Measurements from ENCODE around the gene SLC9A2.

The SLC9A2 gene

DNA sequence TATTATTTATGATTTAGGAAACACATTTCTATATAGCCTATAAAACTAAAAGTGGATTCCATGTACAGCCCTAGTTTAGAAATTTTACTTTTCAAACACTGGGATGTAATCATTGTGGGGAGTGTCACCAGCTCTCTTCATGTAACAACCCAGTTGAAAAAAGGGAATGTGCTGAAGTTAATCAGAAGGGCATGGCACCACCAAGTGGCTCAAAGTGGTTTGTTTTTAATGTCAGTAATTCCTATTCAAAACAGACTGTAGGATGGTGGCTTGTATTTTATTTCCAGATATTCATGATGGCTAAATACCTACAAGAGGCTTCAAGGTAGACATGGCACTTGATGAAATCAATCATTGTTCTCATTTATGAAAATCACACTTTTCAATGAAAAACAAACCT lies 84.4 kb downstream of the SLC9A2 start:
- TF ChIP-seq, protein P1, sequence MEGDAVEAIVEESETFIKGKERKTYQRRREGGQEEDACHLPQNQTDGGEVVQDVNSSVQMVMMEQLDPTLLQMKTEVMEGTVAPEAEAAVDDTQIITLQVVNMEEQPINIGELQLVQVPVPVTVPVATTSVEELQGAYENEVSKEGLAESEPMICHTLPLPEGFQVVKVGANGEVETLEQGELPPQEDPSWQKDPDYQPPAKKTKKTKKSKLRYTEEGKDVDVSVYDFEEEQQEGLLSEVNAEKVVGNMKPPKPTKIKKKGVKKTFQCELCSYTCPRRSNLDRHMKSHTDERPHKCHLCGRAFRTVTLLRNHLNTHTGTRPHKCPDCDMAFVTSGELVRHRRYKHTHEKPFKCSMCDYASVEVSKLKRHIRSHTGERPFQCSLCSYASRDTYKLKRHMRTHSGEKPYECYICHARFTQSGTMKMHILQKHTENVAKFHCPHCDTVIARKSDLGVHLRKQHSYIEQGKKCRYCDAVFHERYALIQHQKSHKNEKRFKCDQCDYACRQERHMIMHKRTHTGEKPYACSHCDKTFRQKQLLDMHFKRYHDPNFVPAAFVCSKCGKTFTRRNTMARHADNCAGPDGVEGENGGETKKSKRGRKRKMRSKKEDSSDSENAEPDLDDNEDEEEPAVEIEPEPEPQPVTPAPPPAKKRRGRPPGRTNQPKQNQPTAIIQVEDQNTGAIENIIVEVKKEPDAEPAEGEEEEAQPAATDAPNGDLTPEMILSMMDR (IDR thresholded peaks at IDR 0.05; ENCODE audit: insufficient read depth, low read depth, low read length, missing control alignments) = peak; percentile 57
- H3K4me3 ChIP-seq (ENCODE audit: low read length) = no peak overlapping the region

GRCh38 chr2:102704531-102704930 lies 85.2 kb downstream of the SLC9A2 start:
- TF ChIP-seq, protein P1 (IDR thresholded peaks at IDR 0.05; ENCODE audit: insufficient read depth, low read depth, low read length, missing control alignments) = no peak
- H3K4me3 ChIP-seq (ENCODE audit: low read length) = no peak overlapping the region
- no peak for DNase-seq (ENCODE audit: low read depth)

More for the DNA sequence above, 84.4 kb downstream of the SLC9A2 start:
- peak; percentile 68 for DNase-seq (ENCODE audit: low read depth)

- no peak for DNase-seq (ENCODE audit: low read depth)
- H3K4me3 ChIP-seq (ENCODE audit: low read length) = no peak overlapping the region
- TF ChIP-seq, protein P1 (IDR thresholded peaks at IDR 0.05; ENCODE audit: insufficient read depth, low read depth, low read length, missing control alignments) = no peak
Measured at GRCh38 chr2:102707796-102708695, 88.7 kb downstream of the SLC9A2 start.

DNA sequence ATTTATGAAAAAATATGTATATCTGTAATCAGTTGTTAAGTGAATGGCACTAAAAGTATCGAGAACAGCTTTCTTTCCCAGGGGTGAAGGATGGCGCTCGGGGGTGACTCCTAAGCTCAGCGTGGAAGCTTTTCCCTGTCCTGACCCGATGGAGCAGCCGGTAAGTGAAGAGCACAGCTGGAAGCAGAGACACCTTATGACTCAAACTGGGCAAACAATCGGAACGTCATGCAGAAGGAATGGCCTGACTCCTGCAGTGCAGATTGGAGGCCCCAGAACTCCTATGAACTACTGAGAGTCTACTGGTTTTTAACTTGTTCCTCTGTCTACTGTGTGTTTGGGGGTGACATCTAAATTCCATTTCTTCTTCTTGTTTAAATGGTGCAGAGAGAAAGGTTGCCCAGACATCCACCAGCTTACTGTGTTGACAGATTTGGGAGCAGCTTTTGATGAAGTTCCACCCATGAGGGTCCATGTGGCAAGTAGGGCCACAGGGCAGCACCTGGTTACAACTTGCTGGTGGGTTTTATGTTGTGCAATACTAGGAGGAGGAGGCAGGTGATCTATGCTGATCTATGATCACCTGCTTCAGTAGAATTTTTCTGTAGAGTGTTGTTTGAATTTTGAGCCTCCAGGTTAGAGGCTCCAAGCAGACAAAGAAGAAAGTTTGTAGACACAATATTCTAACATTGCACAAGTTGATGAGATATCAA lies 89.7 kb downstream of the SLC9A2 start:
- TF ChIP-seq, protein P1 (IDR thresholded peaks at IDR 0.05; ENCODE audit: insufficient read depth, low read depth, low read length, missing control alignments) = no peak
- no peak overlapping the region for H3K4me3 ChIP-seq (ENCODE audit: low read length)
- DNase-seq (ENCODE audit: low read depth) = peak; percentile 92

GRCh38 chr2:102717308-102718018 lies 98.1 kb downstream of the SLC9A2 start:
- TF ChIP-seq, protein P1 (IDR thresholded peaks at IDR 0.05; ENCODE audit: insufficient read depth, low read depth, low read length, missing control alignments) = no peak
- H3K4me3 ChIP-seq (ENCODE audit: low read length) = no peak overlapping the region
- peak; percentile 71 for DNase-seq (ENCODE audit: low read depth)

DNA sequence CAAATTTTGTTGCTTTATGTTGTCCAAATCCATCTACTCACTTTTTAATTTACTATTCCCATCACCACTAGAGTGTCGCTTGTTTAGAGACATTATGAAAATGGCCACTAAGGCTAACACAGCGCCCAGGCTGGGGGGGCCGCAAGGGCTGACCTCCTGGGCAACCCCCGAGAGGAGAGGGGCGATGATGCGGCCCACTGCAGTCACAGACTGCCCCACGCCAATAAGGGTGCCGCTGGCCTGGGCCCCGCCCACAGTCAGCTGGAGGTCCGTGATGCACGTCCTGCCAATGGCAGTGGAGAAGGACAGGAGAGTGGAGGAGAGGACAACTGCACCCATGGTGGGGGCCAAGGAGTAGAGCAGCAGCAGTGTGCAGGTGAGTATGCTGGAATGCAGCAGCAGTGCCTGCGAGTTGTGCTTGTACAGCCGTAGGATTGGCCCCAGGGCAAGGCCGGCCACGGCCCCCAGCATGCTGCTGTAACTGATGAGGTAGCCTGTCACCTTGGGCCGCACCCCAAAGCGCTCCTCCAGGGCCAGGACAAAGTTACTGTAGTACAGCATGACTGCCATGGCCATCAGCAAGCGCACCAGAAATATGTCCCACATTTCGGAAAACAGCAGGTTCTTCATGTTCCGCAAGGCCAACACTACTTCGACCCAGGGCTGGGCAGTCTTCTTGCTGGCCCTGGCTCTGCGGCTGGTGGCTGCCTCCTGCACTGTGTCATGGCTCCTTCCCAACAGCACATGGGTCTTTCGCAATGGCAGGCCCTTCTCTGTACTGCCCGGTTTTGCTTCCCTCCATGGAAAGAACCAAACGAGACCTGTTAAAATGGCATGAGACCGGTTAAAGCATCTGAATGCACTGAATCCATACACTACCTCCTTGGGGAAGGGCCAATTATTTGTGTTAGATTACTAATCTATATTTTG lies 99.3 kb downstream of the SLC9A2 start:
- H3K4me3 ChIP-seq (ENCODE audit: low read length) = no peak overlapping the region
- no peak for DNase-seq (ENCODE audit: low read depth)
- TF ChIP-seq, protein P1 (IDR thresholded peaks at IDR 0.05; ENCODE audit: insufficient read depth, low read depth, low read length, missing control alignments) = no peak

Measured in epithelial cell of esophagus (primary cell).